PC-3 (cell line): ENCODE measurements around the gene SLC19A1.

Experiments used
- EZH2 ChIP-seq: fragments of 300-600 bp; sonication (generic); IDR thresholded peaks from one replicate; pipeline ENCODE4 v1.6.1; 2017; ENCODE audit warnings: antibody characterized with exemption, mild to moderate bottlenecking, low read length; ENCODE audit not compliant: unreplicated experiment
- EZH2phosphoT487 ChIP-seq: fragments of 300-600 bp; sonication (generic); IDR thresholded peaks from 2 replicates; pipeline ENCODE4 v1.6.1; 2018; ENCODE audit warnings: mild to moderate bottlenecking, antibody characterized with exemption, low read length, borderline replicate concordance
- TF ChIP-seq, protein P1 (sequence below): fragments of 300-600 bp; sonication (generic); conservative IDR thresholded peaks from 2 replicates; pipeline ENCODE4 v1.5.1; 2017; ENCODE audit warnings: antibody characterized with exemption, low read depth, mild to moderate bottlenecking, low read length

DNA sequence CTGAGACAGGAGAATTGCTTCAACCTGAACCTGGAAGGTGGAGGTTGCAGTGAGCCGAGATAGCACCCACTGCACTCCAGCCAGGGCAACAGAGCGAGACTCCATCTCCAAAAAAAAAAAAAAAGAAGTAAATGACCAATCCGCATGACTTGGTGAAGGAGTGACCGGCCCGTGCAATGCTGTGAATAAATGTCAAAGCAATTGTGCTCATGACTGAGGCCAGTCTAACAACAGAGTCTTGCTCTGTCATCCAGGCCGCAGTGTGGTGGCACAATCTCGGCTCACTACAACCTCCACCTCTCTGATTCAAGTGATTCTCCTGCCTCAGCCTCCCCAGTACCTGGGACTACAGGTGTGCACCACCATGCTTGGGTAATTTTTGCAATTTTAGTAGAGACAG, 27.8 kb upstream of the SLC19A1 start:
- TF ChIP-seq, protein P1, sequence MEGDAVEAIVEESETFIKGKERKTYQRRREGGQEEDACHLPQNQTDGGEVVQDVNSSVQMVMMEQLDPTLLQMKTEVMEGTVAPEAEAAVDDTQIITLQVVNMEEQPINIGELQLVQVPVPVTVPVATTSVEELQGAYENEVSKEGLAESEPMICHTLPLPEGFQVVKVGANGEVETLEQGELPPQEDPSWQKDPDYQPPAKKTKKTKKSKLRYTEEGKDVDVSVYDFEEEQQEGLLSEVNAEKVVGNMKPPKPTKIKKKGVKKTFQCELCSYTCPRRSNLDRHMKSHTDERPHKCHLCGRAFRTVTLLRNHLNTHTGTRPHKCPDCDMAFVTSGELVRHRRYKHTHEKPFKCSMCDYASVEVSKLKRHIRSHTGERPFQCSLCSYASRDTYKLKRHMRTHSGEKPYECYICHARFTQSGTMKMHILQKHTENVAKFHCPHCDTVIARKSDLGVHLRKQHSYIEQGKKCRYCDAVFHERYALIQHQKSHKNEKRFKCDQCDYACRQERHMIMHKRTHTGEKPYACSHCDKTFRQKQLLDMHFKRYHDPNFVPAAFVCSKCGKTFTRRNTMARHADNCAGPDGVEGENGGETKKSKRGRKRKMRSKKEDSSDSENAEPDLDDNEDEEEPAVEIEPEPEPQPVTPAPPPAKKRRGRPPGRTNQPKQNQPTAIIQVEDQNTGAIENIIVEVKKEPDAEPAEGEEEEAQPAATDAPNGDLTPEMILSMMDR = no peak
- TF ChIP-seq EZH2 (no peak), EZH2phosphoT487 (no peak)
